A673 (cell line): ENCODE results near the gene KRTAP9-3.

Source experiments
- CTCF ChIP-seq: fragments of 300-800, 200-600 bp; sonication (generic); conservative IDR thresholded peaks from 2 replicates; pipeline ENCODE4 v1.5.1; 2017; ENCODE audit warnings: low read depth, mild to moderate bottlenecking, antibody characterized with exemption, low read length, moderate library complexity, mixed read lengths
- EZH2 ChIP-seq: fragments of 200-600 bp; sonication (generic); IDR thresholded peaks from 2 replicates; pipeline ENCODE4 v1.6.1; 2017; ENCODE audit warnings: borderline replicate concordance, low read depth, mild to moderate bottlenecking, mixed read lengths, antibody characterized with exemption, low read length; ENCODE audit not compliant: poor library complexity, severe bottlenecking

DNA sequence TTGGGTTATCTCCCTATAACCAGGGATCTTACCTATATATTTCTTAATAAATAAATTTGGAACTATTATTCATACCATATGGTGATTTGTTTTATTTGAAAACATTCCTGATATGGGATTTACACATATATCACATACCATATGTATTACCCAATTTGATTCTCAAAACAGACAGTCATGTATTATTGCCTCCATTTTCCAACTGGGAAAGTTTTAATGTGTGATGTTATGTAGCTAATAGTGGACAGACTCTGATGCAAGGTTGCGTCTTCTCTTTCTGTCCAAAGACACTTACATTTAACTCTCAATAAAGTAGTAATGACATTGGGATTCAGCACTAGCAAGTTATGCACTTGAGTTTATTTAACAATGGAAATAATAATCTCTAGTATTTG, 24.0 kb downstream of the KRTAP9-3 start:
- TF ChIP-seq CTCF (no peak), EZH2 (no peak)
